ELF-1 (cell line): ENCODE results near the gene EVX1.

ENCODE experiments used
- DNase-seq: peaks from one replicate; pipeline ENCODE4 v3.0.0-alpha.2; 2016; ENCODE audit warnings: low read depth, low spot score

EVX1 gene

GRCh38 chr7:27242555-27243339, at the start of gene EVX1:
TSS of gene EVX1 (plus strand) at chr7:27242802. CDS start at chr7:27243031, 229 bp downstream.
- peak; percentile 69 for DNase-seq

DNA sequence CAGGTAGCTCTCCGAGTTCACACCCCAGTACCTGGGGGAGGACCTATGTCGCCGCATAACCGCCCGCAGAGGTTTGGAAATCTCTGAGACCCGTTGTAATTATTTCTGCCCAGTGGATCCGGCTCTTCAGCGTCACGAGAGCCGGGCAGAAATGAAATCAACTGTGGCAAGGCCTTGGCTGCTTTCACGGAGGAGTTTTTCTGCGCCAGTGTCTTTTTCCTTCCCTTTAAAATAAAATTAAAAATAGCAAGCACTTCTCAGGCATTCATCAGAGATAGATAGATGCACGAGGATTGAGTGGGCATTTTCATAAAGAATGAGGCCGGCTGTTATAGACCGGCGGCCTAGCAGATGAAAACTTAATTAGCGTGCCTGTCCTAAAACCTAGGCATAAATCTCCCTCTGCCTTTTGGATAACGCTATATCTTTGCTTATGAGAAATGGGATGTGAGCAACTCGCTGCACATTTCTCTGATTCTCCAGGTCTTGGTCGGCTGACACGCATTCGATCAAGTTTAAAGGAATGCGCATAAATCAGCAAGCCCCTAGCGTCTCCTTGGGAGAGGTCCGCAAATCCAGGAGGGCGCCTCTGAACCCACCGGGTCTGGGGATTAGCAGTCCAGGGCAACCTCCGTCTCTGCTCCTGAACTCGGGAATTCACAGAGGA, 49.1 kb upstream of the EVX1 start:
- peak; percentile 50 for DNase-seq

DNA sequence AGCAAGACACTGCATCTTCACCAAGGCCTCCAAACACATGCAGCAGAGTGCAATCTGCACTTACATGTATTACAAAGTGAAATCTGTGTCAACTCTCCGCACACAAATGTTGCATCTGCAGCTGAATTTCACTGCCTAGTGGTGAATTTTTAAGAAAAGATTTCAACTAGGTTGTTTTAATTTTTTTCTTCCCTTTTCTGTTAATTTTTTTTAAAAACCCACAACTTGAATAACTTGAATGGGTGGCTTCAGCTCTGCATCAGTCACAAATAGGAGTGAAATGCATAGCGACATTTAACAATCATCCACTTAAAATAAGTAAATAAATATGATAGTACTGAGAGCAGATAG, 48.6 kb upstream of the EVX1 start:
- no peak for DNase-seq

DNA sequence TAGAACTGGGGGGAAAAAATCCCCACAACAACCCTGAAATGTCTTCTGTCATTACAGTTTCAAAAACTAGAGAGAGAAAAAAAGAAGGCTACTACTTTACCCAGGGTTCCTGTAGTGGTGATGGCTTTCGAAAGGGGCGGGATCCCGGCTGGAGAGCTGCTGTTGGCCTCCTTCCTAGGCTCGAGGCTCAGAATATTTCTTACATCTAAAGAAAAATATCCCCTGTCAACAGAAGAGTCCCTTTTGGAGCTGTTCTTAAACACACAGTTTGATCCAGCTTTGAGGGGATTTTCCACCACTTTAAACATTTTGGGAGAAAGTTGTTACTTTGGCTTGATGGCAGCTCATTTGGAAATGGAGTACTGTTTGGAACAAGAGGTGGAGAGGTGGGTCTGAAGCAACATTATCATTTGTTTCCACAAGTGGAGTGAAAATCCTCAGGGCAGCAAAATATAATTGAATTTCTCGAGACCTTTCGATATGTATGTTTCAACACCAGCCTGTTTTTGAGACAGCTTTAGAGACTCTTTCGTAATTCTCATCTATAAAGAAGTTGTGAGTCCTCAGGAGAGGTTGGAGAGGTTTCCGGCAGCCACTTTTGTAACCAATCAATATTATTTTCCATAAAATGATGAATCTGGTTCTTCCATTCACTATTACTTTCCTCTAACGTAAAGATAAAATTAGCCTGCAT, 47.8 kb upstream of the EVX1 start:
- DNase-seq = peak; percentile 19

- peak; percentile 75 for DNase-seq
Measured at GRCh38 chr7:27196287-27196767, 46.3 kb upstream of the EVX1 start.

DNA sequence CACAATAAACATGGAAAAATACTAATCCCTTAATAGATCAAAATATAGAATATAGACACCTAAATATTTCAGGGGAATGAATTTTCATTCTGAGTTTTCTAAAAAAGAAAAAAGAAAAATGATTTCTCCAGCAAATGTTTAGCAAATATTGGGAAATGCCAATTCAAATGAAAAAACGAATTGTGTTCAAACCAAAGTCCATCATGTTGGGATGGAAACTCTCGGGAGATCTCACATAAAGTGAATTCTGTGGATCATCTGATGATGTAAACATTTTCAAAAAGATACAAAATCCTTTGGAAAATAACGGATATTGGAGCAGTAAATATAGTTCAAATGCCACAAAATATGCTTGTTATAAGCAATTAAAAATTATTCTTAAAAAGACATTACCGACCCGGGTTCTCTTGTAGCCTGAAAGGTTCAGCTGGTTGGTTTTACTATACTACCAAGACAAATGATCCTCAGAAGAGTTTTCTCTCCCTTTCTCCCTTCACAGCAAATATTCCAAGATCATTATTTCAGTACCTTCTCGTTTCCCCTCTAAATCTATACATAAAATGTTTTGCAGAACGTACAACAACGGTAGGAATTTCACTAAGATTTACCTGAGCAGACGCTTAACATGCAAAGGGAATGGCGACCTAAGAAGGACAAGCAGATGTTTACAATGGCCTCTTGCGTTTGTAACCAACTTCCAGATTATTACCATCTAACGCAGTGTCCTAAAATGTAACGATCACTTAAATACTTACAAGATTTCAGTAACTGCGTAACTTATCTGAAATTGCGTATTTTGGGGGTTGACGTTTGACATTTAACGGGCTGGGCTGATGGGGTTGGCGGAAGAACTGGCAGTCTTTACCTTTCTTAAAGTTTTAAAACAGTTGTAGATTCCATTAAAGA, 45.2 kb upstream of the EVX1 start:
- DNase-seq = no peak

GRCh38 chr7:27198138-27198841, 44.3 kb upstream of the EVX1 start:
- peak; percentile 42 for DNase-seq

GRCh38 chr7:27198871-27199801, 43.5 kb upstream of the EVX1 start:
- peak; percentile 67 for DNase-seq

GRCh38 chr7:27199849-27200760, 42.5 kb upstream of the EVX1 start, which contains the start of gene HOXA13:
TSS of gene HOXA13 (minus strand) at chr7:27200091. CDS start at chr7:27200077, 14 bp downstream.
- DNase-seq = peak; percentile 56

GRCh38 chr7:27200761-27201579, 41.6 kb upstream of the EVX1 start:
- DNase-seq = peak; percentile 34

DNA sequence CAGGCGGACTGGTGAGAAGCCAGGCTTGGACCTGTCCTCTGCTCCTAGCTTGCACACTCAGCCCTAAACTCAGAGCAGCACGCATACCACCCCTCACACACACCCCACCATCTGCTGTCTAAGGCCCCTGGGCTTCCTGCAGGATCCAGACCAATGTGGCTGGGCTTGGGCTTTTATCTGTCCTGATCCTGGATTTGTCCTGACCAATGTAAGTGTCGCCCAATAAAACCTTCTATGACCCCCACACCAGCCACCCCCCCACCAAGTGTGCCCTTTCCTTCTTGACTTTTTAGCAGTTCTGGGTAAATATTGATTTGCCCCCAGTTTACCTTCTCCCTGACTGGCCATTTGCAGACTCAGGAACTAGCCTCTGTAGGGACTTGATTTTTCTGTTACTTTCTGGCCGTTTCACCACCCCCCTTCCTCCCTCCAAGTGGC, 41.0 kb upstream of the EVX1 start:
- no peak for DNase-seq

GRCh38 chr7:27202018-27202861, 40.4 kb upstream of the EVX1 start:
- peak; percentile 29 for DNase-seq

- no peak for DNase-seq
Measured at GRCh38 chr7:27202862-27203134, 39.8 kb upstream of the EVX1 start.

DNA sequence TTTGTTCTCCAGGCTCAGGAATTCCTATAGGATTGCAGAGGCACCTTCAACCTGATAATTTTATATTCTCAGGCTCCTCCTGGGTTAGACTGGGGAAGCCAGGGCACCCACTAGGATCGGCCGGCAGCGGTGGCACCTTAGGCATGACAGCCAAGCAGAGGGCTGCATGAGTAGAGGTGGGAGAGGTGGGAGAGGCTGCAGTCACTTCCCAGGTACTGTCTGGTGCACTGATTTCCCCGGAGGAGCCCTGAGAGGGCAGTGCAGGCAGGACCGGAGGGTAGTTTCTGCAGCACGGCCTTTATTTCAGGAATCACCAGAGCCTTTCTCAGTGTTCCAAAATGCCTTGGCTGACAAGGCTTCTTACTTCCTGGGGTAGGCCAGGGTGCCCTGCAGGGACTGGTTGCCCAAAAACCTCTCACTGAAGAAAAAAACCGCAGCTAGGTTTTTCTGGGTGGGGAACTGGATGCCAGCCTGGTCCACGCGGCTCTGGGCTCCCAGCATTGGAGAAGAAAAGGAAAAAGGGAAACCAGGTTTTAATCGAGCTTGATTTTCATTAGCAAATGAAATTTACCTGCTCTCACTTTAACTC, 39.1 kb upstream of the EVX1 start:
- peak; percentile 20 for DNase-seq

GRCh38 chr7:27203964-27204594, 38.5 kb upstream of the EVX1 start:
- DNase-seq = no peak

- peak; percentile 67 for DNase-seq
Measured at GRCh38 chr7:27204851-27205322, 37.7 kb upstream of the EVX1 start.
